Measurements from ENCODE around the gene MXRA7.

- TF ChIP-seq CTCF (IDR thresholded peaks at IDR 0.05), result no peak
- TF ChIP-seq POLR2A (IDR thresholded peaks at IDR 0.05), result no peak
Measured at GRCh38 chr17:76748657-76749056, 37.9 kb upstream of the MXRA7 start.
